Stimulated activated CD4-positive, alpha-beta T cell treated with anti-CD3 and anti-CD28 coated beads, Interleukin-12 subunit alpha, Interleukin-12 subunit beta, amount 100 ng/mL, for 24 hours (primary cell): ENCODE data around the gene OR5A2.
A peak's percentile ranks its signal among the peaks of the same experiment; 100 is the strongest.
"Not testable (repeated sequence)": the region's sequence is repeated elsewhere in the genome, so short reads cannot be mapped to it uniquely, and the experiment has no call there.

ENCODE experiments used
- DNase-seq, 2 experiments: peaks; one replicate each; pipeline ENCODE4 v3.0.0-alpha.2; 2020; ENCODE audit warnings: low read depth in 2 of 2

OR5A2 gene

GRCh38 chr11:59426361-59427067 lies at the start of gene OR5A2:
TSS of gene OR5A2 (minus strand) at chr11:59426413. CDS start at chr11:59422953, 3,460 bp downstream.
- DNase-seq = no peak

- DNase-seq = no peak
Measured at GRCh38 chr11:59475176-59475575, 49.0 kb upstream of the OR5A2 start.

GRCh38 chr11:59473015-59473414 lies 46.8 kb upstream of the OR5A2 start, which contains the start of gene OR4D10:
TSS of gene OR4D10 (plus strand) at chr11:59473315. CDS start at chr11:59477430, 4,115 bp downstream.
- DNase-seq = no peak

- no peak for DNase-seq
Measured at GRCh38 chr11:59463190-59463641, 37.0 kb upstream of the OR5A2 start.

- DNase-seq = no peak
Measured at GRCh38 chr11:59459916-59460315, 33.7 kb upstream of the OR5A2 start.

GRCh38 chr11:59456661-59457060 lies 30.4 kb upstream of the OR5A2 start, which contains the start of gene OR4D6:
TSS of gene OR4D6 (plus strand) at chr11:59456961. CDS start at chr11:59456961, 0 bp downstream.
- DNase-seq = no peak

- no peak for DNase-seq
Measured at GRCh38 chr11:59448484-59448883, 22.3 kb upstream of the OR5A2 start.

- DNase-seq = not testable (repeated sequence)
Measured at GRCh38 chr11:59445624-59446023, 19.4 kb upstream of the OR5A2 start.

- DNase-seq = no peak
Measured at GRCh38 chr11:59437770-59438169, 11.6 kb upstream of the OR5A2 start.

GRCh38 chr11:59436169-59436568 lies 10.0 kb upstream of the OR5A2 start, which contains the start of gene OR5A1:
TSS of gene OR5A1 (plus strand) at chr11:59436469. CDS start at chr11:59443169, 6,700 bp downstream.
- no peak for DNase-seq

GRCh38 chr11:59429924-59430516 lies 3.8 kb upstream of the OR5A2 start:
- DNase-seq = peak in 1 of 2 experiments; percentile 2

GRCh38 chr11:59427068-59427382 lies 812 bp upstream of the OR5A2 start:
- no peak for DNase-seq

GRCh38 chr11:59425131-59425530 lies 1.1 kb downstream of the OR5A2 start:
- DNase-seq = no peak

- no peak for DNase-seq
Measured at GRCh38 chr11:59423835-59424234, 2.4 kb downstream of the OR5A2 start.

- DNase-seq = no peak
Measured at GRCh38 chr11:59418156-59418555, 8.1 kb downstream of the OR5A2 start.

GRCh38 chr11:59417023-59417422 lies 9.2 kb downstream of the OR5A2 start:
- no peak for DNase-seq

GRCh38 chr11:59416613-59417012 lies 9.6 kb downstream of the OR5A2 start:
- DNase-seq = no peak

- no peak for DNase-seq
Measured at GRCh38 chr11:59415111-59415510, 11.1 kb downstream of the OR5A2 start.

GRCh38 chr11:59413646-59414045 lies 12.6 kb downstream of the OR5A2 start:
- DNase-seq = no peak

GRCh38 chr11:59403546-59403945 lies 22.7 kb downstream of the OR5A2 start:
- DNase-seq = no peak

GRCh38 chr11:59401262-59401552 lies 25.0 kb downstream of the OR5A2 start:
- DNase-seq = no peak

- no peak for DNase-seq
Measured at GRCh38 chr11:59400461-59401261, 25.6 kb downstream of the OR5A2 start.

- no peak for DNase-seq
Measured at GRCh38 chr11:59394186-59394585, 32.0 kb downstream of the OR5A2 start.
